HG03520 (cell line): ENCODE data around the gene KLHL40.

ENCODE experiments used
- ATAC-seq: cut with Tn5 transposase; IDR thresholded peaks from one replicate; pipeline ENCODE4 v1.9.1; 2021; ENCODE audit warnings: mild to moderate bottlenecking, moderate library complexity; ENCODE audit not compliant: unreplicated experiment

Gene KLHL40

GRCh38 chr3:42668413-42668760 lies 16.9 kb upstream of the KLHL40 start:
- ATAC-seq, result no peak

DNA sequence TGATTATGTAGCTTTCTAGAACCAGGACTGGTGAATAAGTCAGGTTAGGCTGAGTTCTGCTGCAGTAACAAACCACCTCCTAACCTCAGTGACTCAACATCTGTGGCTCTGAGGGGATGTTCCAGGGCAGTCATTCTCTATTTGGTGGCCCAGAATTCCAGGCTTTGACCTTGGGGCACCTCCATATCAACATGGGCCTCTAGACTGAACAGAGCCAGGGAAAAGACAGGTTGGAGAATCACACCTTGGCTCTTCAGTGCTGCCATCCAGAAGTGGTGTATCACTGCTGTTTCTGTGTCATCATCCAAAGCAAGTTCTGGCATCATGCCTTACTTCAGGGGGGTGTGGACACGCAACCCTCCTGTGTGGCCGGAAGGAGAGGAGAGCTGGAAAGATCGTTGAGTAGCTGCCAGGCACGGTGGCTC lies 16.5 kb upstream of the KLHL40 start:
- no peak for ATAC-seq

- no peak for ATAC-seq
Observed at GRCh38 chr3:42670051-42670576, 15.2 kb upstream of the KLHL40 start.

- no peak for ATAC-seq
Observed at GRCh38 chr3:42670670-42671069, 14.7 kb upstream of the KLHL40 start.

GRCh38 chr3:42672515-42672914 lies 12.8 kb upstream of the KLHL40 start:
- ATAC-seq, result no peak

DNA sequence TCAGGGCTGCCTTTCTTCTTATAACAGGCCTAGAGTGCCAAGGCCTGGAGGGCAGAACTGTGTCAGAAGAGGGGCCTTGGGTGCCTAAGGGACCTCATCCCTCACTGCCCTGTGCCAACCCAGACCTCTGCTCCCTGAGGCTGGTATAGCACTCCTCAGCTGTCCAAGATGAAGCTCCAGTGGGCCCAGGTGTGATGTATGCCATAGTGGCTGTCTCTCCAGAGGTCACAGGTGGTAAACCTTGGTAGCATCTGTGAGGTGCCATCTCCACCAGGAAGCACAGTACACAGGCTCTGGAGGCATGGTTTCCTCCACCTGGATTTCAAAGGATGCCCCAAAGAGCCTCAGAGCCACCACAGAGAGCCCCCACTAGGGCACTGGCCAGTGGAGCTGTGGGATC lies 12.3 kb upstream of the KLHL40 start:
- ATAC-seq, result no peak

- no peak for ATAC-seq
Observed at GRCh38 chr3:42674146-42674545, 11.2 kb upstream of the KLHL40 start.

- no peak for ATAC-seq
Observed at GRCh38 chr3:42675909-42676308, 9.4 kb upstream of the KLHL40 start.

DNA sequence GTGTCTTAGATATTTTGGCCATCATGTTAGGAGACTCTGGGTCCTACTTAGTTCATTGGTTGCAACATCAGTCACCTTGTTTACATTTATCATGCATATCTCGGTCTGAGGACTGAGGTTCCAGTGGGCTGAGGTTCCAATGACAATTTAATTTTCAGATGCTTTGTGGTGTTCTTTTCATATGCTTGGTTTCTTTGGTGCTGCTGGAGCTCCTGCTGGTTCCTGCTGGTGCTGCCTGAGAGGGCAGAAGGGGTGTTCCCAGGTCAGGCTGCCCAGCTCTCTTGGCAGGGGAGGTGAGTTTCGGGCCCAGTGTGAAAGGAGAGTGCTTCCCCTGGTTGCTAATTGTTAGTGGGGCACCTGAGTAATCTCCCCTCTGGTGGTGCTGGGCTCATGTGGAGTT lies 6.9 kb upstream of the KLHL40 start:
- no peak for ATAC-seq

DNA sequence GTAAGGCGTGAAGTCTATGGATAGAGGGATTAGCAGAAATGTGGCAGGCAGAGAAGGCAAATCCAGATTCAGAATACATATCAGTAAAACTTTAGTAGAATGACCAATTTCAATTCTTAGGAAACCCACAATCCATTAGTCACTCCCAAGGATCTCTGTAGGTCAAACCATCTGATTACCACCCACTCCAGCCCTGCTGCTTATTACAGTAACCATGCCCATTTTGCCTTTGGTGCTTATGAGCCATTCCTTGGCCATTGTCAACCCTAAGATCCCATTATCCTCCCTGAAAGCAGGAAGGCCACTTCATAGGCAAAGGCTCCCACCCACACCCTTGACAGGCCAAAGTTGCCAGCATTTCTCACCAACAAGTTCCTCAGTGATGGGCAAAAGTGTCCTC lies 5.1 kb upstream of the KLHL40 start:
- ATAC-seq, result no peak

DNA sequence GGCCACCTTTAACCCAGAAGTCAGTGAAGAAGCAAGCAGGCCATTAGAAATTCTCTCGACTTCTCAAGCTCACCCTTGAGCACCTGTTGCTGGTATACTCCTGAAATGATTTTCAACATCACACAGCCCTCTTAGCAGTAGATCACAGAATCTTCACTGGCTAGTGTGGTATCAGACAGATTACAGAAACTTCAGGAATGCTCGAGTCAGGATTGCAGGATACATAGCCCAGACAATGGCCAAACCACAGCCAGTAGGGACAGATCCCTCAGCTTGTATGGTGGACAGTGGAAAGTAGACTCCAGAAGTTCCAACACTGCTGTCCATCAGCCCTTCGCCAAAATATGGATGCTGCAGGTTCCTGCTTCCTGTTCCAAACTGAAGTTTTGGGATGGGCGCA lies 4.5 kb upstream of the KLHL40 start:
- ATAC-seq, result no peak

- no peak for ATAC-seq
Observed at GRCh38 chr3:42681361-42682038, 3.8 kb upstream of the KLHL40 start.

- no peak for ATAC-seq
Observed at GRCh38 chr3:42682301-42683070, 2.9 kb upstream of the KLHL40 start.

DNA sequence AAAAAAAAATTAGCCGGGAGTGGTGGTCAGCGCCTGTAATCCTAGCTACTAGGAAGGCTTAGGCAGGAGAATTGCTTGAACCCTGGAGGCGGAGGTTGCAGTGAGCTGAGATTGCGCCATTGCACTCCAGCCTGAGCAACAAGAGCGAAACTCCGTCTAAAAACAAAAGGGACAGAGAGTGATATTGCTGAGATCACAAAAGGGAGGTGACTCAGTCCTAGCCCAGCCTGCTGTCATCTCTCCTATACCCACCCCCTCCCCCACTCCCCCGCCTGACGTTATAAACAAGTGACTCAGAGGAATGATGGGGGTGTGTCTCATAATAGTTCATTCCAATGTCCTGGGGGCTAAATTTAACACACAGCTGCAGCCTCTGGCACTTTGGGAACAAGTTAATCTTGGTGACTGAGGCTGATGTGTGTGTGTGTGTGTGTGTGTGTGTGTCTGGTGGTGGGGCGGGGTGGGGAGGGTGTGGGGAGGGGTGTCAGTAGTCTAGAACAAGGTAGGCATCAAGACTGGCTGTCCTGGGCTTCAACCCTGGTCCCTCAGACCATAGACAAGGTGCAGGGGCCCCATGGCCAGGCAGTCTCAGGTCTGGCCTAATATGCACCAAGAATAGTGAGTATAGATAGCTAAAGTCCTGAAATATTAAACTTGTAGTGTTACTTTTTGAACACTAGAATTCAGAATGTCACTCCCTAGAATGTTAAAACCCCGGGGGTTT lies 1.3 kb upstream of the KLHL40 start:
- ATAC-seq, result no peak

DNA sequence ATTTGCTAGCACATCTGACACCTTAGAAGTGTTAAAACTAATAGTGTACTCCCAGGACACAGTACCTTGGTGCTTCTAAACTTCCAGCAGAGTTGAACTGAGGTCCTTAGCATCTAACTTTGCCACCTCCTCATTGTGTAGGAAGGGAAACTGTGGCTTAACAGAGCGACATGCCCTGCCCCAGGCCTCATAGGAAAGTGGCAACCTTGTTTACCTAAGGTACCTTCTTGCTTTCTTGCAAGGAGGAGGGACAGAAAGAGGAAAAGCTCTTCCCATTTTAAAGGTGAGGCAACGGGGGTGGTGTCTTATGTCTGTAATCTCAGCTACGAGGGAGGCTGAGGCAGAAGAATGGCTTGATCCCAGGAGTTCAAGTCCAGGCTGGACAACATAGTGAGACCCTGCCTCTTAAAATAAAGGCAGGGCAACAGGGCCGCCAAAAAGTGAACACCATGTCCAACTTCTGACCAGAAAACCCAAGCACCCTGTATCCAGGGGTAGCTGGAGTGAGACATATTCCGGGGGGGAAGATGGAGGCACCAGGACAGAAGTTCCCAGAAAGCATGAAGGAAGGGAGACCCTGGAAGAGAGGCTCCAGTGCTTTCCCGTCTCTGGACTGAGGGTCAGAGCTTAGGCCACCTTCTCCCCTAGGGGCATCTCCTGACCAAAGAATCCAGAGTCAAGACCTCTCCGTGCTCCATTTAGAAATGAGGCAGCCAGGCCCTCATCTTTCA lies 540 bp upstream of the KLHL40 start:
- no peak for ATAC-seq

DNA sequence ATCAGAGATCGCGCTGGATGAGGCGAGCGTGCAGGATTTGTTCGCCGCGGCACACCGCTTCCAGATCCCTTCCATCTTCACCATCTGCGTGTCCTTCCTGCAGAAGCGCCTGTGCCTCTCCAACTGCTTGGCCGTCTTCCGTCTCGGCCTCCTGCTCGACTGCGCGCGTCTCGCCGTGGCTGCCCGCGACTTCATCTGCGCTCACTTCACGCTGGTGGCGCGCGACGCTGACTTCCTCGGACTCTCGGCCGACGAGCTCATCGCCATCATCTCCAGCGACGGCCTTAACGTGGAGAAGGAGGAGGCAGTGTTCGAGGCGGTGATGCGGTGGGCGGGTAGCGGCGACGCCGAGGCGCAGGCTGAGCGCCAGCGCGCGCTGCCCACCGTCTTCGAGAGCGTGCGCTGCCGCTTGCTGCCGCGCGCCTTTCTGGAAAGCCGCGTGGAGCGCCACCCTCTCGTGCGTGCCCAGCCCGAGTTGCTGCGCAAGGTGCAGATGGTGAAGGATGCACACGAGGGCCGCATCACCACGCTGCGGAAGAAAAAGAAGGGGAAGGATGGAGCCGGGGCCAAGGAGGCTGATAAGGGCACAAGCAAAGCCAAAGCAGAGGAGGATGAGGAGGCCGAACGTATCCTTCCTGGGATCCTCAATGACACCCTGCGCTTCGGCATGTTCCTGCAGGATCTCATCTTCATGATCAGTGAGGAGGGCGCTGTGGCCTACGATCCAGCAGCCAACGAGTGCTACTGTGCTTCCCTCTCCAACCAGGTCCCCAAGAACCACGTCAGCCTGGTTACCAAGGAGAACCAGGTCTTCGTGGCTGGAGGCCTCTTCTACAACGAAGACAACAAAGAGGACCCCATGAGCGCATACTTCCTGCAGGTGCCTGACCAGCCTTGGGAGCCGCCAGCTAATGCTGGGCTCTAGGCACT lies 819 bp downstream of the KLHL40 start:
- no peak for ATAC-seq

GRCh38 chr3:42686832-42687650 lies 1.7 kb downstream of the KLHL40 start:
- ATAC-seq, result no peak

DNA sequence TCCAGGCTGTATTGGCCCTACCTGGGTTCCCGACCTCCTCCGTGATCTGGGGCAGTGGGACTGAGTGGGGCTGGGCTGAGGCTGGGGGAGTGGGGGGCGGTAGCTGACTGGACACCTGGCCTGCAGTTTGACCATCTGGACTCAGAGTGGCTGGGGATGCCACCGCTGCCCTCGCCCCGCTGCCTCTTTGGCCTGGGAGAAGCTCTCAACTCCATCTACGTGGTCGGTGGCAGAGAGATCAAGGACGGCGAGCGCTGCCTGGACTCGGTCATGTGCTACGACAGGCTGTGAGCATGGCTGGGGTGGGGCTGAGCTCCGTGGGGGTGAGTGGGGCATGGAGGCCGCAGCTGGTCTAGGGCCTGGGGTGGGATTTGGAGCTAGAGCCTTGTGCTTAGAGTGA lies 2.7 kb downstream of the KLHL40 start:
- no peak for ATAC-seq
